ENCODE results near the gene MYRFL.

The MYRFL gene

GRCh38 chr12:69929531-69929930 lies 104.5 kb downstream of the MYRFL start:
- TF ChIP-seq CTCF (IDR thresholded peaks at IDR 0.05; ENCODE audit: extremely low read depth, insufficient read depth, missing control alignments): no peak
- in situ Hi-C loops (cut with MboI; ENCODE audit: low pct_unique_long_range_greater_than_20kb, low sequenced_read_pairs, unreplicated experiment): no loop called here
- DNase-seq (ENCODE audit: low spot score): no peak

DNA sequence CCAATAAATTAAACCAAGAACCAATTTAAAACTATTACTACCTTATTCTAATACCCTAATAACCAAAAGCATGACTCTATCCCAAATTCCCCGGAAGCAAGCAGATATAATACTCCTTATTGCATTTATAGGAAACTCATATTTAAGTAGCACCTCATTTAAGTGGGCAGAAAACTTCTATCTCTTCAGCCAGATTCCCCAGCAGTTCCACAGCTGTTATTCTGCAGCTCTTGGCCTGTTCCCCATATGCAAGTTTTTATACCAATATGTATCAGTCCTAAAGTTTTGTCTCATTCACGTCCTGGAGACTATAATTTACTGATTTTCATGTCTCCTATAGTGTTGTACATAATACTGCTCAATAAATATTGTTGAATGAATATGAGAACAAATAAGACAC lies 106.5 kb downstream of the MYRFL start:
- DNase-seq (ENCODE audit: low spot score): no peak
- in situ Hi-C loops (cut with MboI; ENCODE audit: low pct_unique_long_range_greater_than_20kb, low sequenced_read_pairs, unreplicated experiment): no loop called here
- no peak for TF ChIP-seq CTCF (IDR thresholded peaks at IDR 0.05; ENCODE audit: extremely low read depth, insufficient read depth, missing control alignments)

DNA sequence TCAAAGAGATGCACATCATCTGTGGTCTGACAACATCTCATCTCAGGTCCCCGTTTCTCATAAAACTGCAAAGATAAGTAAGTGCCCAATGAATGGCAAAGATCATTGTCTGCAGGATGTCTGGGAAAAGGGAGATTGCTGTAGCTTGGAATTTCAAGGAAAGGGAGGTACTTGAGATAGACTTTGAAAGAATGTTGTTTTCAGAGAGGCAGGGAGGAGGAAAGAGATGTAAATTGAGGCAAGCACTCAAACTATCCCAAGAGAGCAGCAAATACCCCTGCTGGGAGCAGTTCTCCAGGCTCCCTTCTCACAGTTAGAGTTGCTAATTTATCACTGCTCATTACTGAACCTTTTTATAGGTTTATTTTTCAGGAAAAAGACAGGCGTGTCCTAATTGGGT lies 107.1 kb downstream of the MYRFL start:
- no peak for DNase-seq (ENCODE audit: low spot score)
- in situ Hi-C loops (cut with MboI; ENCODE audit: low pct_unique_long_range_greater_than_20kb, low sequenced_read_pairs, unreplicated experiment): no loop called here
- TF ChIP-seq CTCF (IDR thresholded peaks at IDR 0.05; ENCODE audit: extremely low read depth, insufficient read depth, missing control alignments): no peak

DNA sequence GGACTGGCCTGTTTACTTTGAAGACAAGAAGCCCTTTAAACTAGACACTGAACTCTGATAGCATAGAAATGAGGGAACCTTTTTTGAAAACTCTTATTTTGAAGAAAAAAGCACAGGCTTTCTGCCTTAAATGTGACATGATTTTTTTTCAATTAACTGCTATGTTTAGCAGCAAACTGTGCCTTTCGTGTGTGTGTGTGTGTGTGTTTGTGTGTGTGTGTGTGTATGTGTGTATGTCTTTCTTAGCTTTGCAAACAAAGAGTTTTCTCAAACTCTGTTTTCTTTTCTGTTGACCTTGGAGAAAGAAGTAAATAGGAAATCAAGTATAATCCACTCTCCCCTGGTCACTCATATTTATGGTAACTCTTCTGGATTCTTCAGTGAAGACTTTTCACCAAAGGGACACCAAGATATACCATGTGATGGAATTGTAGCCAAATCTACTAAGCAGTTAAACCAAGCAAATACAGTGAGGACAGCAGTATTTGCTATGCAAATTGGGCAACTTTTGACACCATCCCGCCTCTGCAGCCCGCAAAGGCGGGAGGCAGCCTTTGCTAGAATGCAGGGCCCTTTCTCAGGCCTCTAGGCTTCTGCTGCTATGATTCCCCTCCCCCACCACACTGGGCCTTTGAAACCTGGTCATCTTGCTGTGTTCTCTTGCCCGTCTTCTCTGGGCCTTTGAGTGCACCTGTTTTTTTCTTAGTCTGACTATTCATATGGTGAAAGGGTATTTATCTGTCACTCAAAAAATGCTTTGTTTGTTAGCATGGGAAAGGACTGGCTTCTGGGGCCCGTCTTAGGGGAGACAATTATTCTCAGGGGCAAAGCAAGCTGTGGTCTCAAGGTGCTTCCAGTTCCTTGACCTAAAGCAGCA lies 107.9 kb downstream of the MYRFL start:
- TF ChIP-seq CTCF (IDR thresholded peaks at IDR 0.05; ENCODE audit: extremely low read depth, insufficient read depth, missing control alignments): no peak
- in situ Hi-C loops (cut with MboI; ENCODE audit: low pct_unique_long_range_greater_than_20kb, low sequenced_read_pairs, unreplicated experiment): no loop called here
- DNase-seq (ENCODE audit: low spot score): no peak

DNA sequence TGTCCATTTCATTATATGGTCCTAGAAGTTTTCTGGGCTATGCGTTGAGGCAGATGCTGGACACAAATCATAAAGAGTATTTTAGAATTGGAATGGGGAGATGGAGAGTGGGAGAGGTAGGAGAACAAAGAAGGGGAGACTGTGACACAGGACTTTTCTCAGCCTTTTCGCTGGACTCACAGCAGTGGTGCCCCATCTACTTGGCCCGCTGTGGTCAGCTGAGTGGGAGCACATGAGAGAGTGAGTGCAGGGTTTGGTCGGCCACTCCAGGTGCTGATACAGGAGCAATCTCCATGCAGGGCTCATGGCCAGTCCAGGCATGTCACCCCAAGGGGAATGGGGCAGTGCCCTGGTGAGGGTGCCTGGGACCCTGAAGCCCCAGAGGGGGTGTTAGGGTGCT lies 109.0 kb downstream of the MYRFL start:
- TF ChIP-seq CTCF (IDR thresholded peaks at IDR 0.05; ENCODE audit: extremely low read depth, insufficient read depth, missing control alignments): no peak
- DNase-seq (ENCODE audit: low spot score): no peak
- in situ Hi-C loops (cut with MboI; ENCODE audit: low pct_unique_long_range_greater_than_20kb, low sequenced_read_pairs, unreplicated experiment): no loop called here

- in situ Hi-C loops (cut with MboI; ENCODE audit: low pct_unique_long_range_greater_than_20kb, low sequenced_read_pairs, unreplicated experiment): no loop called here
- DNase-seq (ENCODE audit: low spot score): no peak
- no peak for TF ChIP-seq CTCF (IDR thresholded peaks at IDR 0.05; ENCODE audit: extremely low read depth, insufficient read depth, missing control alignments)
These were observed 110.6 kb downstream of the MYRFL start for GRCh38 chr12:69935651-69936100.
